HG03045 (cell line): Measurements from ENCODE around the gene GHRH.

Experiments used
- ATAC-seq: cut with Tn5 transposase; IDR thresholded peaks from one replicate; pipeline ENCODE4 v1.9.1; 2021; ENCODE audit warnings: mild to moderate bottlenecking, moderate library complexity; ENCODE audit not compliant: unreplicated experiment

The GHRH gene

GRCh38 chr20:37291724-37292126, 30.1 kb upstream of the GHRH start:
- ATAC-seq: no peak

GRCh38 chr20:37290158-37290810, 28.7 kb upstream of the GHRH start:
- ATAC-seq: no peak

GRCh38 chr20:37288091-37288490, 26.5 kb upstream of the GHRH start:
- ATAC-seq: no peak

- ATAC-seq: no peak
These were observed 24.2 kb upstream of the GHRH start for GRCh38 chr20:37285664-37286374.

GRCh38 chr20:37284691-37285161, 23.1 kb upstream of the GHRH start:
- ATAC-seq: no peak

GRCh38 chr20:37283530-37284195, 22.0 kb upstream of the GHRH start:
- ATAC-seq: no peak

GRCh38 chr20:37282556-37282955, 20.9 kb upstream of the GHRH start:
- ATAC-seq: no peak

GRCh38 chr20:37280403-37280802, 18.8 kb upstream of the GHRH start:
- ATAC-seq: no peak

GRCh38 chr20:37279820-37280219, 18.2 kb upstream of the GHRH start:
- ATAC-seq: no peak

GRCh38 chr20:37278966-37279590, 17.5 kb upstream of the GHRH start:
- no peak for ATAC-seq

GRCh38 chr20:37277253-37277593, 15.6 kb upstream of the GHRH start:
- peak; percentile 71 for ATAC-seq

GRCh38 chr20:37276494-37277252, 15.1 kb upstream of the GHRH start:
- no peak for ATAC-seq

- ATAC-seq: no peak
These were observed 13.4 kb upstream of the GHRH start for GRCh38 chr20:37274851-37275524.

- no peak for ATAC-seq
These were observed 12.4 kb upstream of the GHRH start for GRCh38 chr20:37273988-37274387.

GRCh38 chr20:37271421-37271768, 9.8 kb upstream of the GHRH start:
- no peak for ATAC-seq

GRCh38 chr20:37270576-37271420, 9.2 kb upstream of the GHRH start:
- ATAC-seq: no peak

GRCh38 chr20:37267667-37268313, 6.2 kb upstream of the GHRH start:
- ATAC-seq: no peak

- no peak for ATAC-seq
These were observed 5.5 kb upstream of the GHRH start for GRCh38 chr20:37266940-37267666.
